IgD-negative memory B cell (primary cell): ENCODE data around the gene RPP40. TPM values are rescaled to one million over a fixed set of nuclear protein-coding genes. Genes with fewer than 3 reads are reported as not detected.

Source experiments
- H3K27ac Mint-ChIP-seq, 3 donors: one replicate each; pipeline ENCODE4 v1.8.0; 2020 to 2022; ENCODE audit warnings: mild to moderate bottlenecking in 3 of 3, mixed read lengths in 3 of 3, moderate library complexity in 1 of 3
- H3K27me3 Mint-ChIP-seq: one replicate; pipeline ENCODE4 v1.8.0; 2021; ENCODE audit warnings: mixed read lengths
- H3K36me3 Mint-ChIP-seq: one replicate; pipeline ENCODE4 v1.8.0; 2020; ENCODE audit warnings: mild to moderate bottlenecking, mixed read lengths
- H3K4me1 Mint-ChIP-seq, 3 donors: one replicate each; pipeline ENCODE4 v1.8.0; 2020 to 2022; ENCODE audit warnings: mixed read lengths in 3 of 3, mild to moderate bottlenecking in 1 of 3
- H3K4me3 Mint-ChIP-seq, 4 donors: one replicate each; pipeline ENCODE4 v1.8.0; 2020 to 2022; ENCODE audit warnings: mild to moderate bottlenecking in 4 of 4, mixed read lengths in 4 of 4, moderate library complexity in 3 of 4
- H3K9me3 Mint-ChIP-seq, 3 donors: one replicate each; pipeline ENCODE4 v1.8.0; 2020 to 2021; ENCODE audit warnings: mixed read lengths in 3 of 3, mild to moderate bottlenecking in 1 of 3
- polyA plus RNA-seq: library from polyadenylated mRNA; unstranded; fragments of 300-500 nt; fragmentation: Illumina TruSeq; gene quantifications from one replicate; pipeline ENCODE4 v1.2.3, GENCODE V29; 2021

RPP40 gene
- polyA plus RNA-seq, 1 donor from 2014 or later: 11.2 TPM

DNA sequence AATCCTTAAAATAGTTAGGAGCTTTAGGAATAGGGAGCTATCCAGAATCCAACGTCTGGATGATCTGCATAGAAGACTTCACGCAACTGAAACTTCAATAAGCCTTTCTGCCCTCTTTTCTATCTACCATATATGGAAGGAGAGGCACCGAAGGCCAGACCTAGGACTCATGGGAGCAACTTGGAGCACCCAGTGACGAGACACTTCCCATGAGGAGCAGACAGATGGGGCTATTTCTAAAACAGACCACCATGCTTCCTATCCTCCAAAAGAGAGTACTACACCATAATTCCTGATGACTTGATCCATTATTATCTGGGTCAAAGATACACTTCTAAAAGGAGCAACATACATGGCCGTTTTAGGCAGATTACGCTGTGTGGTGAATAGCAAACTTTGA lies 6.0 kb downstream of the RPP40 start:
- no peaks in the 10 kb centered on the region for H3K27me3 Mint-ChIP-seq
- peak overlapping the region in 1 of 4 donors; percentile 29 for H3K4me3 Mint-ChIP-seq
- peaks cover 22% of the 10 kb centered on the region for H3K36me3 Mint-ChIP-seq
- no peaks in the 10 kb centered on the region for H3K4me1 Mint-ChIP-seq
- no peak overlapping the region for H3K27ac Mint-ChIP-seq
- H3K9me3 Mint-ChIP-seq: no peaks in the 10 kb centered on the region

- Mint-ChIP-seq H3K36me3 (peaks cover 31% of the 10 kb centered on the region), H3K4me1 (no peaks in the 10 kb centered on the region), H3K9me3 (no peaks in the 10 kb centered on the region), H3K27me3 (no peaks in the 10 kb centered on the region), H3K4me3 (no peak overlapping the region), H3K27ac (no peak overlapping the region)
Measured at GRCh38 chr6:4994741-4995140, 9.1 kb downstream of the RPP40 start.

- Mint-ChIP-seq H3K4me1 (no peaks in the 10 kb centered on the region), H3K9me3 (no peaks in the 10 kb centered on the region), H3K27me3 (no peaks in the 10 kb centered on the region), H3K27ac (no peak overlapping the region), H3K36me3 (peaks cover 13% of the 10 kb centered on the region), H3K4me3 (no peak overlapping the region)
Measured at GRCh38 chr6:4987432-4987831, 16.4 kb downstream of the RPP40 start.

DNA sequence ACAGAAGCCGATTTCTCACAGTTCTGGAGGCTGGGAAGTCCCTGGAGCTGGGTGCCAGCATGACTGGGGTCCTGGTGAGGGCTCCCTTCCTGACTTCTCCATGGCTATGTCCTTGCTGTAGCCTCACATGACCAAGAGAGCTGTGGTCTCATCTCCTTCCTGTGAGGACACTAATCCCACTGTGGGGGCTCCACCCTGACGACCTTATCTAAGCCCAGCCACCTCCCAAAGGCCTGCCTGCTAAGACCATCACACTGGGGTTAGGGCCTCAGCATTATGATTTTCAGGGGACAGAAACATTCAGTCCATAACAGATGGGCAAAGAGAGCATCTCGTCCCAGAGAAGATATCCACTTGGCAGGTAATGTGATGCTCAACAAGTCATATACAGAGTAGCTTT lies 16.8 kb downstream of the RPP40 start:
- no peak overlapping the region for H3K4me3 Mint-ChIP-seq
- H3K4me1 Mint-ChIP-seq: no peaks in the 10 kb centered on the region
- no peaks in the 10 kb centered on the region for H3K9me3 Mint-ChIP-seq
- no peaks in the 10 kb centered on the region for H3K27me3 Mint-ChIP-seq
- no peak overlapping the region for H3K27ac Mint-ChIP-seq
- peaks cover 13% of the 10 kb centered on the region for H3K36me3 Mint-ChIP-seq

- H3K27me3 Mint-ChIP-seq: peaks cover 4% of the 10 kb centered on the region
Measured at GRCh38 chr6:4983322-4983721, 20.5 kb downstream of the RPP40 start.

DNA sequence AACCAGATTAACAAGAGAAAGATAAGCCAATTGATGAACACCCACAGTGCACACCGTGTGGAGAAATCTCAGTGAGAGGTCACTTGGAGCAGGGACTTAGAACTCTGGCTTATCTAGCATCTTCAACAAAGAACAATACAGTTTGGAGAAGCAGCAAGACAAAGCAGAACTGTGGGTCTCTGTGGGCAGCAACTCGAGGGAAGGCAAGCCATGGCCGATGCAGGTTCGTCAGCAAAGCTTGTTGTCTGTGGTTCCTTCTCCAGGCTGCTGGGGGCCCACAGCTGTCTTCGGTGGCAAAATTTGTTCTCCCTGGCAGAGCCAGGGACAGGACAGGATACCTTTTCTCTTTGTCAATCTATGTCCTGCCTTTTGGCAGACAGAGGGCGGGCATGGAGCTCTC lies 22.1 kb downstream of the RPP40 start:
- H3K4me1 Mint-ChIP-seq: peaks cover 0 to 3% (median 0%) of the 10 kb centered on the region in 3 donors
- H3K9me3 Mint-ChIP-seq: peaks cover 5 to 16% (median 8%) of the 10 kb centered on the region in 3 donors
- peaks cover 5% of the 10 kb centered on the region for H3K27me3 Mint-ChIP-seq
- peaks cover 12% of the 10 kb centered on the region for H3K36me3 Mint-ChIP-seq
- no peak overlapping the region for H3K27ac Mint-ChIP-seq
- H3K4me3 Mint-ChIP-seq: no peak overlapping the region

More at GRCh38 chr6:4983322-4983721, 20.5 kb downstream of the RPP40 start:
- Mint-ChIP-seq H3K9me3 (peaks cover 5 to 12% (median 5%) of the 10 kb centered on the region in 3 donors), H3K36me3 (peaks cover 5% of the 10 kb centered on the region), H3K4me1 (no peaks in the 10 kb centered on the region), H3K4me3 (no peak overlapping the region), H3K27ac (no peak overlapping the region)

GRCh38 chr6:4979426-4979825 lies 24.4 kb downstream of the RPP40 start:
- Mint-ChIP-seq H3K27me3 (peaks cover 6% of the 10 kb centered on the region), H3K36me3 (peaks cover 10% of the 10 kb centered on the region), H3K27ac (no peak overlapping the region), H3K9me3 (peaks cover 9 to 21% (median 10%) of the 10 kb centered on the region in 3 donors), H3K4me1 (peaks cover 0 to 3% (median 0%) of the 10 kb centered on the region in 3 donors), H3K4me3 (no peak overlapping the region)

- Mint-ChIP-seq H3K36me3 (peaks cover 10% of the 10 kb centered on the region), H3K4me3 (no peak overlapping the region), H3K4me1 (peaks cover 0 to 3% (median 0%) of the 10 kb centered on the region in 3 donors), H3K27me3 (peaks cover 8% of the 10 kb centered on the region), H3K27ac (no peak overlapping the region), H3K9me3 (peaks cover 9 to 21% (median 10%) of the 10 kb centered on the region in 3 donors)
Measured at GRCh38 chr6:4977468-4977867, 26.4 kb downstream of the RPP40 start.

GRCh38 chr6:4975506-4975905 lies 28.3 kb downstream of the RPP40 start:
- Mint-ChIP-seq H3K36me3 (peaks cover 12% of the 10 kb centered on the region), H3K27me3 (peaks cover 10% of the 10 kb centered on the region), H3K9me3 (peaks cover 9 to 18% (median 10%) of the 10 kb centered on the region in 3 donors), H3K4me3 (no peak overlapping the region), H3K27ac (no peak overlapping the region), H3K4me1 (peaks cover 0 to 3% (median 0%) of the 10 kb centered on the region in 3 donors)

- peaks cover 0 to 3% (median 0%) of the 10 kb centered on the region in 3 donors for H3K4me1 Mint-ChIP-seq
- no peak overlapping the region for H3K4me3 Mint-ChIP-seq
- H3K36me3 Mint-ChIP-seq: peaks cover 12% of the 10 kb centered on the region
- H3K27me3 Mint-ChIP-seq: peaks cover 12% of the 10 kb centered on the region
- no peak overlapping the region for H3K27ac Mint-ChIP-seq
- peaks cover 7 to 15% (median 9%) of the 10 kb centered on the region in 3 donors for H3K9me3 Mint-ChIP-seq
Measured at GRCh38 chr6:4974962-4975361, 28.9 kb downstream of the RPP40 start.

- Mint-ChIP-seq H3K27ac (no peak overlapping the region), H3K27me3 (peaks cover 12% of the 10 kb centered on the region), H3K9me3 (peaks cover 5 to 9% (median 5%) of the 10 kb centered on the region in 3 donors), H3K4me1 (peaks cover 0 to 3% (median 0%) of the 10 kb centered on the region in 3 donors), H3K4me3 (no peak overlapping the region), H3K36me3 (peaks cover 10% of the 10 kb centered on the region)
Measured at GRCh38 chr6:4973982-4974745, 29.7 kb downstream of the RPP40 start.

- Mint-ChIP-seq H3K9me3 (peaks cover 5 to 9% (median 5%) of the 10 kb centered on the region in 3 donors), H3K36me3 (peaks cover 11% of the 10 kb centered on the region), H3K4me1 (peaks cover 0 to 3% (median 0%) of the 10 kb centered on the region in 3 donors), H3K27me3 (peaks cover 10% of the 10 kb centered on the region), H3K27ac (no peak overlapping the region), H3K4me3 (no peak overlapping the region)
Measured at GRCh38 chr6:4973415-4973814, 30.4 kb downstream of the RPP40 start.

DNA sequence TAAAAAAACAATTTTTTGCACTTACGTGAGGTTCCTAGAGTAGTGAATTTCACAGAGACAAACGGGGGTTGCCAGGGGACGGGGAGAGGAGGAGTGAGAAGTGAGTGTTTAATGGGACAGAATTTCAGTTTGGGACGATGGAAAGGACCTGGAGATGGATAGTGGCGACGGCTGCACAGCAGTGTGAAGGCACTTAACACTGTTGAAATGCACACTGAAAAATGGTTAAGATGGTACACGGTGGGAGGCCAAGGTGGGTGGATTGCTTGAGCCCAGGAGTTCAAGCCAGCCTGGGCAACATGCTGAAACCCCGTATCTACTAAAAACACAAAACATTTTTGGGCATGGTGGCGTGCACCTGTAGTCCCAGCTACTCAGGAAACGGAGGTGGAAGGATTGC lies 31.4 kb downstream of the RPP40 start:
- Mint-ChIP-seq H3K27me3 (peaks cover 8% of the 10 kb centered on the region), H3K27ac (no peak overlapping the region), H3K36me3 (peaks cover 9% of the 10 kb centered on the region), H3K9me3 (peaks cover 5 to 9% (median 5%) of the 10 kb centered on the region in 3 donors), H3K4me3 (no peak overlapping the region), H3K4me1 (peaks cover 0 to 3% (median 0%) of the 10 kb centered on the region in 3 donors)

DNA sequence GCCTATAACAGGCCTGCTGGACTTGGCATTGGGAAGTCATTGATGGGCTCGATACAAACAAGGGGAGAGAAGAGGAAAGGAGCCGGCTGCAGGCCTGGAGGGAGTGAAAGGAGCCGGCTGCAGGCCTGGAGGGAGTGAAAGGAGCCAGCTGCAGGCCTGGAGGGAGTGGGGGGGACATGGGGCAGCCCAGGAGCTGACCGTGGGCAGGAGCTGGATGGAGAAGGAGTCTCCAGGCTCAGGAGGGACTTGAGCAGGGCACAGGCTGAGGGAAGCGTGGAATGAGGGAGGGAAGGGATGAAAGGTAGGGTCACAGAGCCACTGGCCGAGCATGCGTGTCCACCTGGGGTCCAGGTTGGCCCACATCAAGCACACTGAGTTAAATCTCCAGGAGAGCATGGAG lies 32.0 kb downstream of the RPP40 start:
- no peak overlapping the region for H3K4me3 Mint-ChIP-seq
- H3K9me3 Mint-ChIP-seq: peaks cover 2 to 6% (median 5%) of the 10 kb centered on the region in 3 donors
- no peak overlapping the region for H3K27ac Mint-ChIP-seq
- H3K4me1 Mint-ChIP-seq: peaks cover 0 to under 1% (median 0%) of the 10 kb centered on the region in 3 donors
- peaks cover 8% of the 10 kb centered on the region for H3K27me3 Mint-ChIP-seq
- peaks cover 6% of the 10 kb centered on the region for H3K36me3 Mint-ChIP-seq

DNA sequence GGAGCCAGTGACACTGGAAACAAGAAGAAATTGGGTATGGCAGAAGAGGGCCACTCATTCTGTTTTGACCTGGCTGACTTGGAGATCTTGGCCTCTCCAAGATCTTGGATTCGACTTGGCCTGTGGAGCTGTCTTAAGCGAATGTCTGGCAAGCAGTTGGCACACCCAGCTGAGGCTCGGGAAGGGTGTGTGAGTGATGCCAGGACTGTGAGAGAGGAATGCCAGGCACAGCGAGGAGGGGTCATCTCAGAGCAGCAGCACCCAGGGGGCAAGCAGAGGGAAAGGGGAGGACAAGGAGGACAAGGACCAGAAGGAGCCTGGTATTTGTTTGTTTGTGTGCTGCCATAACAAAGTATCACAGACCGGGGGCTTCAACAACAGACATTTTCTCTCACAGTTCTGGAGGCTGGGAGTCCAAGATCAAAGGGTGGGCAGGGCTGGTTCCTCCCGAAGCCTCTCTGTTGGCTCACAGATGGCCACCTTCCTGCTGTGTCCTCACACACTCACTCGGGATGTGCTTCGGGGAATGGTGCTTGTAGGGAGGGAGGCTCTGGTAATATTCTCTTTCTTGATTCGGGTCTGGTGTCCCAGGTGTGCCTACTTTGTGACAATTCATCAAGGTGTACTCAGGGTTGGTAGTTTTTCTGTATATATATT lies 33.0 kb downstream of the RPP40 start:
- H3K27ac Mint-ChIP-seq: peak overlapping the region in 1 of 3 donors; percentile 62
- peaks cover 9% of the 10 kb centered on the region for H3K27me3 Mint-ChIP-seq
- no peaks in the 10 kb centered on the region for H3K9me3 Mint-ChIP-seq
- H3K4me3 Mint-ChIP-seq: peak overlapping the region in 1 of 4 donors; percentile 64
- peaks cover 3% of the 10 kb centered on the region for H3K36me3 Mint-ChIP-seq
- H3K4me1 Mint-ChIP-seq: no peaks in the 10 kb centered on the region
